Activated CD4-positive, alpha-beta T cell treated with anti-CD3 and anti-CD28 coated beads for 36 hours (primary cell): ENCODE results near the gene PHPT1. TPM values are rescaled to one million over a fixed set of nuclear protein-coding genes. Genes with fewer than 3 reads are reported as not detected.

Source experiments
- ATAC-seq: fragments of 200-7000 bp; cut with Tn5 transposase; one replicate; pipeline ENCODE4 v1.10.0; 2021; ENCODE audit warnings: mild to moderate bottlenecking, moderate library complexity
- CTCF ChIA-PET: fragments of 350-600 bp; sonication (Branson Sonifier 250); formaldehyde crosslinking; loops from one replicate; lab custom pipeline; 2021; ENCODE audit warnings: antibody characterized with exemption; lab: Charles Lee
- POLR2A ChIA-PET: fragments of 350-600 bp; sonication (Branson Sonifier 250); formaldehyde crosslinking; loops from one replicate; lab custom pipeline; 2021; ENCODE audit warnings: antibody characterized with exemption, inconsistent platforms; lab: Charles Lee
- DNase-seq: peaks from one replicate; pipeline ENCODE4 v3.0.0-alpha.2; 2020
- H3K27ac Mint-ChIP-seq: one replicate; pipeline ENCODE4 v1.8.0; 2021; ENCODE audit warnings: mixed read lengths
- H3K27me3 Mint-ChIP-seq: one replicate; pipeline ENCODE4 v1.8.0; 2021; ENCODE audit warnings: mixed read lengths
- H3K36me3 Mint-ChIP-seq: one replicate; pipeline ENCODE4 v1.8.0; 2021; ENCODE audit warnings: low read depth, mixed read lengths
- H3K4me1 Mint-ChIP-seq: one replicate; pipeline ENCODE4 v1.8.0; 2021; ENCODE audit warnings: mixed read lengths
- H3K4me3 Mint-ChIP-seq: one replicate; pipeline ENCODE4 v1.8.0; 2021; ENCODE audit warnings: mild to moderate bottlenecking, moderate library complexity, mixed read lengths
- H3K9me3 Mint-ChIP-seq: one replicate; pipeline ENCODE4 v1.8.0; 2021; ENCODE audit warnings: low read depth, mixed read lengths
- intact Hi-C, 2 experiments: fragments of 100-400 bp; cut with DNase I in 1 of 2; cut with micrococcal nuclease in 1 of 2; formaldehyde crosslinking; loops; one replicate each; pipeline versions ENCODE4 v1.14.2 to v1.15.1; 2022 to 2024; cut with DNase I, micrococcal nuclease
- total RNA-seq, 2 experiments: library from RNA; stranded (reverse); gene quantifications; one replicate each; pipeline ENCODE4 v1.2.3, GENCODE V29; 2021

Gene PHPT1
- total RNA-seq, 2 experiments from 2014 or later, result 94.5 to 98.9 TPM

DNA sequence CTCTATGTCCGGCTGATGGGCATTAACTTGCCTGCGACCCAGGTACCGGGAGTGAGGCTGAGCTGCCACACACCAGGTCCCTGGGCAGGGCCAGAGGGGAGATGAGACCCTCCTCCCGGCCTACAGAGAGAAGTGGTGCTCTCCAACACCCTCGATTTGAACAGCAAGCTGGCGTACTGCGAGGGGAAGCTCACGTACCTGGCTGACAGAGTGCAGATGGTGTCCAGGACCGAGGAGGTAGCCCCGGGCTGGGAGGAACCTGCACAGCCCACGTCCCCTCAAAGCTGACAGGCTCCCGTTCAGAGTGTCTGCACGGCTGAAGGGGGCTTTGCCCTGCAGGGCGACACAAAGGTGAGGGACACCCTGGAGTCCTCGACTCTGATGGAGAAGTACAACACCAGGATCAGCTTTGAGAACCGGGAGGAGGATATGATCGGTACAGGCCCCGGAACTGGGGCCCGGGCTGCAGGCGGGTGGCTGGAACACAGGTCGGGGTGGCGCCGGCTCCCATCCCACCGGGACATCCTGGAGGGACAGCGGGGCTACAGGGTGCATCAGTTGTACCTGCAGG lies 42.5 kb upstream of the PHPT1 start:
- Mint-ChIP-seq H3K9me3 (no peaks in the 10 kb centered on the region), H3K27me3 (peaks cover 3% of the 10 kb centered on the region), H3K4me1 (peaks cover 29% of the 10 kb centered on the region), H3K4me3 (peak overlapping the region; percentile 81), H3K36me3 (peaks cover 12% of the 10 kb centered on the region), H3K27ac (peak overlapping the region; percentile 88)
- ChIA-PET POLR2A (no interaction called here), CTCF (interaction anchor here (0.7 to 4.8 kb wide), 7 partner anchors 13 to 228 kb away, joined by 3 to 21 read pairs (median 5); partner anchors contain the start of gene AJM1)
- no peak for ATAC-seq
- no peak for DNase-seq
- intact Hi-C loops, result loop anchor here (1.0 to 10.0 kb wide), 9 partner anchors 15 to 799 kb away; partner anchors contain the start of genes ARRDC1 (in 1 of the 2), EDF1 (in 1 of the 2), FBXW5 (in 1 of the 2) and NOTCH1 (in 1 of the 2)

DNA sequence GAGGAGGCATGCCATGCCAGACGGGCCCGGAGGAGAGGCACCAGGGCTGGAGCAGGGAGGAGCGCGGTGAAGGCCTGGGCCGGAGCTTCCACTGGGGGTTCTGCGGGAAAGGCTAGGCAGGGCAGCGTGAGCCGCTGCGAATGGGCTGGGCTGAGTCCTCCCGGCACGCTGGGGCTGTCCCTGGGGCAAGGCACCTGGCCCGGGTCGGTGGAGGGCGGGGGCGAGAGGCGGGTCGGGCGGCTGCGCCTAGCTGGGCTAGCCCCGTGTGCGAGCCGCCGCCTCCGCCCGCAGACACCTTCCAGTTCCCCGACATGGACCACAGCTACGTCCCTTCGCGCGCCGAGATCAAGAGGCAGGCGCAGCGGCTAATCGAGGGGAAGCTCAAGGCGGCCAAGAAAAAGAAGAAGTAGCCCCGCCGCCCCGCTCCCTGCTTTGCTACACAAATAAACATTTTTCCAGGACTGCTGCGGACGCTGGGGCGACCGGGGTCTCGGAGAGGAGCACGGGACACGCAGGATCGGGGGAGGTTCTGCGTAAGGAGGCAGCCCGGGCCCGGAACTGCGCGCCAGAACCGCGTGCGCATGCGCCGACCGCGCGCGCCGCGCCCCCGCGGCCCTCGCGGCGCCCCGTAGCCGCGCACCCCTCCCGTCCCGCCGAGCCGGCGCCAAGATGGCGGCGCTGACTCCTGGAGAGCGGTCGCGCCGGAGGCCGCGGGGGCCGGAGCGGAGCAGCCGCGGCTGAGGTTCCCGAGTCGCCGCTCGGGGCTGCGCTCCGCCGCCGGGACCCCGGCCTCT lies 41.7 kb upstream of the PHPT1 start, which contains the start of gene RABL6:
Gene RABL6 (plus strand): TSS at position 668 of the 794 bp plus-strand sequence. CDS start 249 bp downstream, outside the sequence.
- DNase-seq, result peak; percentile 86
- ATAC-seq, result peak; percentile 88
- peak within 1 kb of the TSS; percentile 88 for H3K27ac Mint-ChIP-seq
- ChIA-PET POLR2A (no interaction called here), CTCF (interaction anchor here (0.7 to 4.8 kb wide), 4 partner anchors 14 to 225 kb away, joined by 3 to 21 read pairs (median 6); partner anchors contain the start of gene AJM1)
- H3K27me3 Mint-ChIP-seq, result no peaks in the 10 kb centered on the region
- intact Hi-C loops, result loop anchor here (1.0 to 10.0 kb wide), 9 partner anchors 16 to 798 kb away; partner anchors contain the start of genes ARRDC1 (in 1 of the 2), EDF1 (in 1 of the 2), FBXW5 (in 1 of the 2) and NOTCH1 (in 1 of the 2)
- H3K36me3 Mint-ChIP-seq, result peaks cover 13% of the 10 kb centered on the region
- peak within 1 kb of the TSS; percentile 81 for H3K4me3 Mint-ChIP-seq
- H3K4me1 Mint-ChIP-seq, result peaks cover 33% of the 10 kb centered on the region
- no peaks in the 10 kb centered on the region for H3K9me3 Mint-ChIP-seq

DNA sequence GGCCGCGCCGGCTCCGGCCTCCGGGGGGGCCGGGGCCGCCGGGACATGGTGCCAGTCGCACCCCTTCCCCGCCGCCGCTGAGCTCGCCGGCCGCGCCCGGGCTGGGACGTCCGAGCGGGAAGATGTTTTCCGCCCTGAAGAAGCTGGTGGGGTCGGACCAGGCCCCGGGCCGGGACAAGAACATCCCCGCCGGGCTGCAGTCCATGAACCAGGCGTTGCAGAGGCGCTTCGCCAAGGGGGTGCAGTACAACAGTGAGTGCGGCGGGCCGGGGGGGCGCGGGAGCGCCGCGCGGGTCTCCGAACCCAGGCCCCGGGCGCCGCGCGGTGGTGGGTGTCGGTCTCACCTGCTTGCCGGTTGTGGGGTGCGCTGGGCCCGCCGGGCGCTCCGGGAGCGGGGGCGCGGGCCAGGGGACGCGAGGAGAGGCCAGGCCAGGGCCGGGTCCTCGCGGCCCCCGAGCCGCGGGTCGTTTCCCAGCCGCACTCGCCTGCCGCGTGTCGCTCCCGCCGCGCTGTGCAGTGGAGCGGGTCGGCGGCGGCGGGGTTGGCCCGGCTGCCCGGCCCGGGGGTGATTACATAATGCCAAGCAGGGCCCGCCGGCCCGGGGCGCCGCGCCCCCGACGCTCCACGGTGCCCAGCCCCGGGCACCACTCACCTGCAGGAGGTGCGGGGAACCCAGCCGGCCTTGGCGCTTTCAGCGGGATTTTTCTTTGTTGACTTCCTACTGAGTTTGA lies 41.0 kb upstream of the PHPT1 start:
- ChIA-PET POLR2A (no interaction called here), CTCF (interaction anchor here (0.6 to 4.8 kb wide), 6 partner anchors 14 to 349 kb away, joined by 3 to 21 read pairs (median 4); partner anchors contain the start of gene AJM1)
- H3K9me3 Mint-ChIP-seq, result no peaks in the 10 kb centered on the region
- peaks cover 18% of the 10 kb centered on the region for H3K36me3 Mint-ChIP-seq
- H3K27me3 Mint-ChIP-seq, result no peaks in the 10 kb centered on the region
- ATAC-seq (peak; percentile 32), DNase-seq (peak; percentile 57)
- H3K27ac Mint-ChIP-seq, result no peak overlapping the region
- peak overlapping the region; percentile 73 for H3K4me3 Mint-ChIP-seq
- intact Hi-C loops, result loop anchor here in 1 of 2 experiments (10.0 kb wide), 1 partner anchor 693 kb away; the partner anchor contains the start of gene TMEM250
- H3K4me1 Mint-ChIP-seq, result peaks cover 38% of the 10 kb centered on the region

DNA sequence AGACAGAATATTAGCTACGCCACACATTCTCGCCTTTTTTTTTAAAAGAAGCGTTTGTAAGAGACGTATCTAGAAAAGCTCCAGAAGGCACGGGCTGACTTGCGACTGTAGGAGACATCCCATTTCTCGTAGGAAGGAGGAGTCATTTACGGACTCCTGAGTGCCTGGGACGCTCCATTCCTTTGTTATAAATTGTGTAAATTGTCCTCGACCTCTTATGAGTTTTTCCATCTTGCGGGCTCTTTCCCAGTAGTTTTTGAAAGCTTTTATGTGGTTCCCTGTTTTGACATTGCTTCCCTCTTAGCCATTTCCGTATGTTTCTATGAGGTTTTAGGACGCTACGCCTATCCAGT lies 40.4 kb upstream of the PHPT1 start:
- Mint-ChIP-seq H3K4me3 (peak overlapping the region; percentile 73), H3K27me3 (no peaks in the 10 kb centered on the region), H3K36me3 (peaks cover 19% of the 10 kb centered on the region), H3K27ac (peak overlapping the region; percentile 24), H3K4me1 (peaks cover 38% of the 10 kb centered on the region), H3K9me3 (no peaks in the 10 kb centered on the region)
- no peak for ATAC-seq
- no peak for DNase-seq
- ChIA-PET POLR2A (no interaction called here), CTCF (interaction anchor here (0.8 to 4.8 kb wide), 4 partner anchors 34 to 349 kb away, joined by 4 to 21 read pairs (median 4); partner anchors contain the start of gene AJM1)
- intact Hi-C loops, result loop anchor here in 1 of 2 experiments (10.0 kb wide), 1 partner anchor 694 kb away; the partner anchor contains the start of gene TMEM250

DNA sequence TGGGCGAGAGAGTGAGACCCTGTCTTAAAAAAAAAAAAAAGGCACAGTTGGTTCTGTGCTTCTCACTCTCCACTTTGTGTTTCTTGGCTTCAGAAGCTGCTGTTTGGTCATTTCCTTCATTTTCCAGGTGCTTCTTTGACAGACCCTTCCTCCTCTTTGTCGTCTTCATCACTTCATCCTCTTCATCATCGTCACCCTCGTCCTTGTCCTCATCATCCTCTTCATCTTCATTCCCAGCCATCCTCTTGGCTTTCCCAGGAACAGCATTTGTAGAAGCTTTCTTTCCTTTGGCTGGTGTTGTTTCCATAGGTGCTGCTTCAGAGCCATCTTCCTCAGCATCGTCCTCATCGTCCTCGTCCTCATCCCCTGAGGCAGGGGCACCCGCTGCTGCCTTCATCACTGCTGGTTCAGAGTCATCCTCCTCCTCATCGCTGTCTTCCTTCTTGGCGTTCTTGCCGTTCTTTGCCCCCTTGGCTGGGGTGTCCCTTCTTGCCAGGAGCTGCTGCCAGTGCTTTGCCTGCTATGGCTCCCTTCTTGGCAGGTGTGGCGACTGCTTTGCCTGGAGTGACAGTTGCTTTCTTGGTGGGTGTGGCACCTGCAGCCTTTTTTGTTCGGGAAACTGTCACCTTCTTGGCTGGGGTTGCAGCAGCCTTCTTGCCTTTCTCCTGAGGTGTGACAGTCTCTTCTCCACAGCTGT lies 34.3 kb upstream of the PHPT1 start:
- intact Hi-C loops, result no loop called here
- no peaks in the 10 kb centered on the region for H3K27me3 Mint-ChIP-seq
- no peak overlapping the region for H3K27ac Mint-ChIP-seq
- H3K4me3 Mint-ChIP-seq, result no peak overlapping the region
- H3K4me1 Mint-ChIP-seq, result peaks cover 19% of the 10 kb centered on the region
- DNase-seq, result no peak
- ChIA-PET POLR2A (no interaction called here), CTCF (interaction anchor here (0.6 to 3.1 kb wide), 4 partner anchors 27 to 251 kb away, joined by 3 to 15 read pairs (median 3); partner anchors contain the start of gene AJM1)
- no peak for ATAC-seq
- no peaks in the 10 kb centered on the region for H3K9me3 Mint-ChIP-seq
- H3K36me3 Mint-ChIP-seq, result peaks cover 37% of the 10 kb centered on the region

DNA sequence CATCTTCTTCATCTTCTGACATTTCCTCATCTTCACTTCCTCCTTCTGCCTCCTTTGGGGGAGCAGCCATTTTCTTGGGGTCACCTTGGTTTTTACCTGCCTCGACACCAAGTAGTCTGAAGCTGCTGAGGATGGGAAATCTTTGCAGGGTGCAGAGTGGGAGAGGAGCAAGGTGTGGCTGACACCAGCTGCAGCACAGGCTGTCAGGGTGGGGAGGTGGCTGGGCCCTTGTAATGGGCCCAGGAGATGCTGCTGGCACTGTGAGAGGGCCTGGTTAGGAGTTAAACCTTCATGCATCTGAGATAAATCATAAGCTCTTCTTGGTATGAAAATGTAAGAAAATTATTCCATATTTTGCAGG lies 33.8 kb upstream of the PHPT1 start:
- H3K36me3 Mint-ChIP-seq, result peaks cover 34% of the 10 kb centered on the region
- no peak overlapping the region for H3K4me3 Mint-ChIP-seq
- H3K27ac Mint-ChIP-seq, result no peak overlapping the region
- no peaks in the 10 kb centered on the region for H3K27me3 Mint-ChIP-seq
- ATAC-seq (no peak), DNase-seq (no peak)
- intact Hi-C loops, result no loop called here
- POLR2A ChIA-PET, result interaction anchor here (0.6 kb wide), 1 partner anchor 437 kb away, joined by 4 read pairs; no protein-coding TSS in a partner anchor
- peaks cover 17% of the 10 kb centered on the region for H3K4me1 Mint-ChIP-seq
- CTCF ChIA-PET, result interaction anchor here (0.6 to 3.1 kb wide), 5 partner anchors 23 to 251 kb away, joined by 3 to 15 read pairs (median 3); partner anchors contain the start of gene AJM1
- no peaks in the 10 kb centered on the region for H3K9me3 Mint-ChIP-seq

DNA sequence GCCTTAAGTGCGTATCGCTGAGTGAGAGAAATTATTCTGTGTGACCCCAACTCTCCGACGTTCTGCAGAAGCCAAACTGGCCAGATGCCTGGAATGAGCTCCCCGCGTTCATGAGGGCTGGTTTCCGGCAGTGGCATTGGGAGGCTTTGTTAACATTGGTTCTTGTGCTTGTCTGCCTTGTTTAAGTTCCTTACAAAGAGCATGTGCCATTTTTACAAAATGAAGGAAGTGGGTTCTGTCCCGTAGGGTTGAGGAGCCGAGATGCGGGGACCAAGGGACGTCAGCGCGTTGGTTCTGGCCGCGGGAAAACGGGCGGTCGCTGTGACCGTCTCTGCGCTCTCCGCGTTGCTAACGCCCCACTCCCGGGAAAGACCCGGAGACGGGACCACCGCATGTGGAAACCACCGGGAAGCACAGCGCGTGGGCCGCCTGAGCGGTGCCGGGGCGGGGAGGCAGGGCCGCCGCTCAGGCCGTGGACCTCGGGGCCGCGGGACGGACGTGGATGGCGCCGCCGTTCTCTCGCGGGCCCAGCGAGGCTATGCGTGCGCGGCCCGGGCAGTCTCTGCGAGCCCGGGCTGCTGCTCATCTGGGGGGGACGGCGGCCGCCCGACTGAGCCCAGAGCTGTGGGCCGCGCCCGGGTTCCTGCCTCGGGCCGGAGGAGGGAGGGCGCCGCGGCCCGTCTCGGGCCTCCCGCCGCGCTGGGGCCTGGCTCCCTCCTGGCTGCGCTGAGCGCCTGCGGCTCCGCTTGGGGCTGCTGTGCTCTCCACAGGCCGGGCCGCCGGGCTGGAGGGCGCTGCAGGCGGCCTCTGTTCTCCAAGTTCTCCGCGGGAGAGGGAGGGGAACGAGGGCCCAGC lies 28.0 kb upstream of the PHPT1 start:
- no peaks in the 10 kb centered on the region for H3K9me3 Mint-ChIP-seq
- CTCF ChIA-PET, result interaction anchor here (0.6 kb wide), 1 partner anchor 153 kb away, joined by 4 read pairs; no protein-coding TSS in a partner anchor
- DNase-seq (no peak), ATAC-seq (peak; percentile 44)
- intact Hi-C loops, result no loop called here
- peaks cover 24% of the 10 kb centered on the region for H3K36me3 Mint-ChIP-seq
- H3K4me1 Mint-ChIP-seq, result peaks cover 12% of the 10 kb centered on the region
- H3K4me3 Mint-ChIP-seq, result no peak overlapping the region
- no peaks in the 10 kb centered on the region for H3K27me3 Mint-ChIP-seq
- POLR2A ChIA-PET, result no interaction called here
- H3K27ac Mint-ChIP-seq, result no peak overlapping the region

DNA sequence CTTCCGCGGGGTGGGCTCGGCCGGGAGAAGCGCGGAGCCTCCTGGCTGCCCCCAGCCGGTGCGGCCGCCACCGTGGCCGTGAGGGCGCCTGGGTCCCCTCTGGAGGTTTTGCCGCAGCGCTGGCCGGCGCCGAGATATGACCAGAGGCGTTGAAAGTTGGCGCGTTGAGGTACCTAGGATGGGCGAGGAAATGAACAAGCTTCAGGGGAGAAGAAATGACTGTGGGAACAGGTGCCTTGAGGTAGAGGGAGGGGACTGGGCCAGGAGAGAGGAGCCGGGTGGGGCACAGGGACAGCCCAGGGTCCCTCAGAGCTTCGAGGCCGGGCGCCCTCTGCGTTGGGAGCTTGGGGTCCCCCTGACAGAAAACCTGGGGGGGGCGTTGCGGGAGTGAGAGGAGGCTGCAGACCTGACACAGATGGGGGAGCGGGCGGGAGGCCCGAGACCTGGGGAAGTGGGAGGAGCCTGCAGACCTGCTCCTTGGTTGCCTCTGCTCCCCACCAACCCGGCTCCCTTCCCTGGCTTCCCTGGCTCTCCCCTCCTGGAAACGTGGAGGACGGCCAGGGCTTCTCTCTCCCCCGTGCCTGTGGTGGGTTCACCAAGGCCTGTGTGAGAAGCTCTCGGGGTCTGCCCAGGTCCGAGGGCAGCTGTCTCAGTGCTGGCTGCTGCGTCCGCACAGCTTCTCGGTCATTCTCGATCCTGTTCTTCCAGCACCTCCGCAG lies 27.2 kb upstream of the PHPT1 start:
- H3K36me3 Mint-ChIP-seq, result peaks cover 18% of the 10 kb centered on the region
- H3K27me3 Mint-ChIP-seq, result no peaks in the 10 kb centered on the region
- DNase-seq (no peak), ATAC-seq (no peak)
- no peaks in the 10 kb centered on the region for H3K9me3 Mint-ChIP-seq
- ChIA-PET POLR2A (interaction anchor here (0.6 kb wide), 1 partner anchor 63 kb away, joined by 4 read pairs; no protein-coding TSS in a partner anchor), CTCF (interaction anchor here (0.6 to 0.7 kb wide), 2 partner anchors 11 to 152 kb away, joined by 3 to 4 read pairs; no protein-coding TSS in a partner anchor)
- peaks cover 11% of the 10 kb centered on the region for H3K4me1 Mint-ChIP-seq
- intact Hi-C loops, result no loop called here
- H3K4me3 Mint-ChIP-seq, result no peak overlapping the region
- no peak overlapping the region for H3K27ac Mint-ChIP-seq
